K562 (cell line): ENCODE data around the gene PPP1R14D. TPM values are rescaled to one million over a fixed set of nuclear protein-coding genes. Genes with fewer than 3 reads are reported as not detected.

ENCODE experiments used
- CBX8 ChIP-seq: fragments of 200-600 bp; sonication (generic); IDR thresholded peaks from 2 replicates; pipeline ENCODE4 v1.6.1; 2012; ENCODE audit warnings: borderline replicate concordance, mixed run types, low read depth, mild to moderate bottlenecking, moderate library complexity, mixed read lengths, low read length, control low read depth, inconsistent platforms; ENCODE audit not compliant: poor library complexity, severe bottlenecking; ENCODE audit errors: extremely low read depth
- CREB5 ChIP-seq: fragments of 250-450 bp; sonication (Bioruptor Pico); IDR thresholded peaks from 2 replicates; pipeline ENCODE4 v1.5.0; 2020; ENCODE audit warnings: mild to moderate bottlenecking
- L3MBTL2 ChIP-seq: fragments of 450-650 bp; IDR thresholded peaks from 2 replicates; pipeline ENCODE4 v1.6.1; 2016; ENCODE audit warnings: mild to moderate bottlenecking, moderate library complexity
- PTBP1 ChIP-seq: fragments of 200-400 bp; formaldehyde crosslinking; IDR thresholded peaks from 2 replicates; pipeline ENCODE4 v1.6.1; 2017; ENCODE audit warnings: low read depth, low read length
- SMARCC2 ChIP-seq: fragments of 450-650 bp; IDR thresholded peaks from 2 replicates; pipeline ENCODE4 v1.6.1; 2017; ENCODE audit warnings: antibody characterized with exemption, moderate library complexity, mild to moderate bottlenecking, low read depth
- TOE1 ChIP-seq, 2 experiments: fragments of 450-650 bp in 1 of 2; sonication (generic) in 1 of 2; formaldehyde crosslinking in 1 of 2; IDR thresholded peaks; 2 replicates each; pipeline versions ENCODE4 v1.7.1 to v1.8.0; 2016 to 2022; ENCODE audit warnings: borderline replicate concordance in 2 of 2, mild to moderate bottlenecking in 2 of 2, antibody characterized with exemption in 1 of 2, inconsistent platforms in 1 of 2, low read depth in 1 of 2, missing genetic modification reagents in 1 of 2, moderate library complexity in 1 of 2
- ZBTB40 ChIP-seq, 2 experiments: fragments of 450-650 bp in 1 of 2; sonication (generic) in 1 of 2; formaldehyde crosslinking in 1 of 2; IDR thresholded peaks; 2 replicates each; pipeline versions ENCODE4 v1.7.1 to v1.9.0; 2016 to 2022; ENCODE audit warnings: inconsistent platforms in 1 of 2, mild to moderate bottlenecking in 1 of 2, missing genetic modification reagents in 1 of 2
- ZFPM2 ChIP-seq: fragments of 250-450 bp; sonication (Bioruptor Pico); IDR thresholded peaks from 2 replicates; pipeline ENCODE4 v1.5.1; 2022; ENCODE audit warnings: mild to moderate bottlenecking
- ZNF395 ChIP-seq: fragments of 200-800 bp; sonication (Bioruptor generic); IDR thresholded peaks from 2 replicates; pipeline ENCODE4 v1.6.1; 2017; ENCODE audit warnings: missing genetic modification characterization, missing compliant biosample characterization
- polyA plus RNA-seq, 8 experiments: library from polyadenylated mRNA; depleted of rRNA in 4 of 8; stranded (reverse) in 5 of 8; unstranded in 3 of 8; fragments of >200 nt; fragmentation: Nextera tagmentation in 2 of 8; fragmentation: Illumina TruSeq in 1 of 8; extraction: Ambion mirVana in 2 of 8; extraction: Trizol in 1 of 8; gene quantifications; 2 replicates each; pipeline versions ENCODE4 v1.2.1 to v1.2.3, GENCODE V29; 2011 to 2014; ENCODE audit warnings: inconsistent platforms in 1 of 8, missing spikeins in 1 of 8
- total RNA-seq, 7 experiments: library from RNA; depleted of rRNA in 6 of 7; stranded (reverse); fragments of >200 nt in 6 of 7; fragmentation: Illumina TruSeq in 2 of 7; extraction: Trizol in 2 of 7; gene quantifications; 2 replicates each; pipeline versions ENCODE4 v1.2.1 to v1.2.3, GENCODE V29; 2011 to 2021; ENCODE audit warnings: low replicate concordance in 1 of 7

Gene PPP1R14D
- total and polyA plus RNA-seq, 9 of the 15 experiments (the other 6 are each of a cell fraction or from before 2014, with no cell fraction given), result 0.11 to 0.18 TPM; not detected in 7

- TF ChIP-seq SMARCC2 (no peak), L3MBTL2 (peak; percentile 80), PTBP1 (no peak), ZFPM2 (CRISPR knock-in tag) (no peak), TOE1 (IDR thresholded peaks at IDR 0.05; ENCODE audit: borderline replicate concordance) (no peak), TOE1 (CRISPR knock-in tag; IDR thresholded peaks at IDR 0.05; ENCODE audit: borderline replicate concordance, low read depth) (no peak), ZNF395 (CRISPR knock-in tag) (no peak), CBX8 (no peak), CREB5 (no peak), ZBTB40 (IDR thresholded peaks at IDR 0.05) (peak; percentile 63), ZBTB40 (CRISPR knock-in tag; IDR thresholded peaks at IDR 0.05) (no peak)
These were observed 21.2 kb downstream of the PPP1R14D start, which contains the start of the genes DNAJC17 and ZFYVE19 (continued) for GRCh38 chr15:40807028-40807887.
